Loucy (cell line): ENCODE data around the gene COPS3.
A peak's percentile ranks its signal among the peaks of the same experiment; 100 is the strongest.

Experiments
- H2AFZ ChIP-seq: fragments of 200-600 bp; sonication (generic); 2 replicates; pipeline ENCODE4 v1.6.0; 2016; ENCODE audit warnings: antibody characterized with exemption, mild to moderate bottlenecking, low read length, moderate library complexity
- H3F3A ChIP-seq: fragments of 200-600 bp; 2 replicates; pipeline ENCODE4 v1.6.0; 2016; ENCODE audit warnings: antibody characterized with exemption, low read depth, mild to moderate bottlenecking
- H3K27me3 ChIP-seq: fragments of 200-600 bp; sonication (generic); 2 replicates; pipeline ENCODE4 v1.6.1; 2014; ENCODE audit warnings: low read length, mild to moderate bottlenecking; ENCODE audit not compliant: insufficient read depth, poor library complexity, severe bottlenecking
- H3K36me3 ChIP-seq: fragments of 200-600 bp; sonication (generic); 2 replicates; pipeline ENCODE4 v1.6.1; 2016; ENCODE audit warnings: low read length; ENCODE audit not compliant: insufficient read depth
- H3K4me1 ChIP-seq: fragments of 200-600 bp; sonication (generic); 2 replicates; pipeline ENCODE4 v1.5.1; 2014; ENCODE audit warnings: low read length, mild to moderate bottlenecking; ENCODE audit not compliant: insufficient read depth, poor library complexity, severe bottlenecking
- H3K4me2 ChIP-seq: fragments of 200-600 bp; sonication (generic); 2 replicates; pipeline ENCODE4 v1.6.0; 2014; ENCODE audit warnings: antibody characterized with exemption, low read length, low read depth, mild to moderate bottlenecking; ENCODE audit not compliant: poor library complexity, severe bottlenecking
- H3K4me3 ChIP-seq: fragments of 200-600 bp; sonication (generic); 2 replicates; pipeline ENCODE4 v1.5.1; 2014; ENCODE audit warnings: low read length, mild to moderate bottlenecking, mixed read lengths; ENCODE audit not compliant: poor library complexity, severe bottlenecking
- H3K79me2 ChIP-seq: fragments of 200-600 bp; sonication (generic); 2 replicates; pipeline ENCODE4 v1.6.1; 2014; ENCODE audit warnings: low read length; ENCODE audit not compliant: insufficient read depth
- H3K9ac ChIP-seq: fragments of 200-600 bp; sonication (generic); 2 replicates; pipeline ENCODE4 v1.6.0; 2014; ENCODE audit warnings: mild to moderate bottlenecking, low read depth, low read length, moderate library complexity; ENCODE audit not compliant: poor library complexity, severe bottlenecking
- H3K9me2 ChIP-seq: fragments of 200-600 bp; sonication (generic); replicated peaks from 2 replicates; pipeline ENCODE4 v1.6.1; 2016; ENCODE audit warnings: low read depth, low read length, mixed read lengths
- H3K9me3 ChIP-seq: fragments of 200-600 bp; sonication (generic); 2 replicates; pipeline ENCODE4 v1.6.1; 2014; ENCODE audit warnings: mild to moderate bottlenecking, antibody characterized with exemption, low read length, low read depth; ENCODE audit not compliant: insufficient read depth
- H4K20me1 ChIP-seq: fragments of 200-600 bp; sonication (generic); 2 replicates; pipeline ENCODE4 v1.6.0; 2014; ENCODE audit warnings: antibody characterized with exemption, low read length, mild to moderate bottlenecking; ENCODE audit not compliant: insufficient read depth, poor library complexity, severe bottlenecking
- EZH2phosphoT487 ChIP-seq: fragments of 200-600 bp; IDR thresholded peaks from 2 replicates; pipeline ENCODE4 v1.6.1; 2018; ENCODE audit warnings: antibody characterized with exemption, mild to moderate bottlenecking, moderate library complexity, borderline replicate concordance
- TF ChIP-seq, protein P1 (sequence below): fragments of 200-600 bp; sonication (generic); conservative IDR thresholded peaks from 2 replicates; pipeline ENCODE4 v1.5.1; 2014; ENCODE audit warnings: mild to moderate bottlenecking, antibody characterized with exemption, low read length

Gene COPS3

DNA sequence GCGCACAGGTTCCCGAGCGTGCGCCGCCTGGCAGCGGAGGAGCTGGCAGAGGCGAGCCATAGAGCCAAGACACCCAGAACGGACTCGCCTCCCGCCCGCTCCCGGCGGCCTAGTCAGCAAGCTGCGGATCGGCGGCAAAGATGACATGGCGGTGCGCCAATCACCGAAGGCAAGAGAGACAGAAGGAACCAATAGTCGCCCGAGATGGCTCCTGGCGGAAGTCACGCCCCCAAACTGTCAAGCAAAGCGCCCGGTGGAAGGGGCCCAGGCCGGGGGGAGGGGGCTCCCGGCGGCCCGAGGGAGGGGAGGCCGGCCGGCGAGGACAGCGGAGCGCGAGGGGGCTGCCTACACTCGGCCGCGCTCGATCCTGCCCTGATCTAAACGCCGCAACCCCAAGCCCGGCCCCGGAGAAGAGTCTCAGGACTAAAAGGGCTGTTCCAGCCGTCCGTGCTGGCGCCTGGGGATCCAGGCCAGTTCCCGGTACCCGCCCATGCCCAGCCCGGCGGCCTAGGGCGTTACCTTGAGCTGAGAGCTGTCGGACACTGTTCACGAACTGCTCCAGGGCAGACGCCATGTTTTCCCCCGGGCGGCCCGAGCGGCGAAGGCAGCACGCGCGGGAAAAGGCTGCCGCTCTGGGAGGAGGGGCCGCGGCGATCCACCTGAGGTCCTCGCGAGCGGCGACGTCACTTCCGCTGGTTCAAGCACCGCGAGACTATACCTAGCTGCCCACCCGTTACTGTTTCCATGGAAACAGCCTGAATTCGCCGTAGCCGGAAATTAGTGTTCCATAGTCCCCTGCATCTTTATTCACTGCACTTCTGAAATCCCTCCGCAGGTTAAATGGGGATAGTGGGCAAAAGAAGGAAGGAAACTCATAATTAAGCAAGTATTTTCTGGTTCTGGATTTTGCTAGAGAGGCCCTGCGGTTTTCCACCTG is at the start of gene COPS3:
Gene COPS3, minus strand, starts transcription at position 634 of the 937 bp plus-strand sequence. Its CDS starts 60 bp downstream, at position 574.
- Histone ChIP-seq H3K9me3 (no peaks in the 10 kb centered on the region), H3K4me2 (peak within 1 kb of the TSS; percentile 92), H2AFZ (peak within 1 kb of the TSS; percentile 89), H3K4me1 (peaks cover 35% of the 10 kb centered on the region), H3K36me3 (no peaks in the 10 kb centered on the region), H3F3A (no peaks in the 10 kb centered on the region), H3K79me2 (peaks cover 47% of the 10 kb centered on the region), H3K4me3 (peak within 1 kb of the TSS; percentile 91), H4K20me1 (peaks cover 44% of the 10 kb centered on the region), H3K27me3 (no peaks in the 10 kb centered on the region), H3K9me2 (no peaks in the 10 kb centered on the region), H3K9ac (peak within 1 kb of the TSS; percentile 91)
- TF ChIP-seq, protein P1, sequence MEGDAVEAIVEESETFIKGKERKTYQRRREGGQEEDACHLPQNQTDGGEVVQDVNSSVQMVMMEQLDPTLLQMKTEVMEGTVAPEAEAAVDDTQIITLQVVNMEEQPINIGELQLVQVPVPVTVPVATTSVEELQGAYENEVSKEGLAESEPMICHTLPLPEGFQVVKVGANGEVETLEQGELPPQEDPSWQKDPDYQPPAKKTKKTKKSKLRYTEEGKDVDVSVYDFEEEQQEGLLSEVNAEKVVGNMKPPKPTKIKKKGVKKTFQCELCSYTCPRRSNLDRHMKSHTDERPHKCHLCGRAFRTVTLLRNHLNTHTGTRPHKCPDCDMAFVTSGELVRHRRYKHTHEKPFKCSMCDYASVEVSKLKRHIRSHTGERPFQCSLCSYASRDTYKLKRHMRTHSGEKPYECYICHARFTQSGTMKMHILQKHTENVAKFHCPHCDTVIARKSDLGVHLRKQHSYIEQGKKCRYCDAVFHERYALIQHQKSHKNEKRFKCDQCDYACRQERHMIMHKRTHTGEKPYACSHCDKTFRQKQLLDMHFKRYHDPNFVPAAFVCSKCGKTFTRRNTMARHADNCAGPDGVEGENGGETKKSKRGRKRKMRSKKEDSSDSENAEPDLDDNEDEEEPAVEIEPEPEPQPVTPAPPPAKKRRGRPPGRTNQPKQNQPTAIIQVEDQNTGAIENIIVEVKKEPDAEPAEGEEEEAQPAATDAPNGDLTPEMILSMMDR, result no peak
- TF ChIP-seq EZH2phosphoT487, result no peak

DNA sequence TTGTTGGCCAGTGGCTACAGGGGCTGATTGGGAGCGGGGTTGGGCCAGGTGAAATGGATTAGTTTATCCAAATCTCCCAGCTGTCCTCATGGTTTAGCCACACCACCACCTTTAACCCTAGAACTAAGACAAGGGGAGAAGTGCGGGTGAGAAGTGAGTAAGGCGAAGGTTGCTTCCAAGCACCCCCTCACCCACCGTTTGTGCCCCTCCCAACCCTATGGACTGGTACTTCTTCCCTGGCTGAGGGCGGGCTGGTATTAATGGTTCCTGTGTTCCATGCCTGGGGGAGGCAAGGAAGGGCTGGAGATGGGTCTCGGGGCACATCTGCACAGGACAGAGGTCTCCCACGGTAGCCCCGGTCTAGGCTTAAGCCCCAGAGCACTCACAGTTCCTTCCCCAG is 47.2 kb upstream of the COPS3 start:
- H4K20me1 ChIP-seq, result no peaks in the 10 kb centered on the region
- H3K4me1 ChIP-seq, result no peaks in the 10 kb centered on the region
- no peak overlapping the region for H2AFZ ChIP-seq
- H3K9me3 ChIP-seq, result no peaks in the 10 kb centered on the region
- no peaks in the 10 kb centered on the region; the same call in 1 of the 2 replicates for H3K36me3 ChIP-seq
- H3K9ac ChIP-seq, result no peak overlapping the region
- no peaks in the 10 kb centered on the region for H3K79me2 ChIP-seq
- TF ChIP-seq, protein P1, result no peak
- TF ChIP-seq EZH2phosphoT487, result no peak
- H3K4me2 ChIP-seq, result no peak overlapping the region
- H3K4me3 ChIP-seq, result no peak overlapping the region
- no peaks in the 10 kb centered on the region for H3K27me3 ChIP-seq
- H3F3A ChIP-seq, result no peaks in the 10 kb centered on the region
- no peaks in the 10 kb centered on the region for H3K9me2 ChIP-seq

DNA sequence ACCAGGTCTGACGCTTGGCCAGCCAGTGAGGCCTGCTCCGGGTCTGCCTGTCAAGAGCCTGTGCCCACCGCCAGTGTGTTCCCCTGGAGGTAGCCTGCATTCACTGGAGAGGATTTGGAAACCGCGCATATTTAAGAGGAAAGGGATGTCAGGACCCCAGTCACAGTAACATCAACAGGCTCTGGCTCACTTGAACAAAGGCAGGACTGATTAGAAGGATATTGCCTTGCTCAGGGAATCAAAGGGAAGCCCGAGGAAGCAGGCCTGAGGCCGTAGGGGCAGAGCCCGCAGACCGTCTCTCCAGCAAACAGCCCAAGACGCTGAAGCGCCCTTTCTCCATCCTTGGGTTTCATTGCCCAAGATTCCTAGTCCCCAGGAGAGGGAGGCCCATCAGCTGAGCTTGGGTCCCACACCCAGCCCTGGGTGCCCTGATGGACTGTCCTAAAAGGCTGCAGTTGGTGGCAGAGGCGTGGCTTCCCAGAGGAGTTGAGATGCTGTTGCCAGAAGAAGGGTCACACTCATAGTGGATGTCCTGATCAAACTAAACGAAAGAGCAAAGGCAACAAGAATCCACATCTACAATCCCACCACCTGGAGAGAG is 45.3 kb upstream of the COPS3 start:
- TF ChIP-seq EZH2phosphoT487, result no peak
- TF ChIP-seq, protein P1, result no peak
- H3K4me1 ChIP-seq, result no peaks in the 10 kb centered on the region
- no peak overlapping the region for H3K4me2 ChIP-seq
- H3K9me3 ChIP-seq, result no peaks in the 10 kb centered on the region
- H3K4me3 ChIP-seq, result no peak overlapping the region
- no peaks in the 10 kb centered on the region for H3F3A ChIP-seq
- H4K20me1 ChIP-seq, result no peaks in the 10 kb centered on the region
- H3K27me3 ChIP-seq, result no peaks in the 10 kb centered on the region
- H2AFZ ChIP-seq, result no peak overlapping the region
- no peaks in the 10 kb centered on the region for H3K79me2 ChIP-seq
- H3K9ac ChIP-seq, result no peak overlapping the region
- no peaks in the 10 kb centered on the region; the same call in 1 of the 2 replicates for H3K36me3 ChIP-seq
- no peaks in the 10 kb centered on the region for H3K9me2 ChIP-seq
